HepG2 (cell line): Measurements from ENCODE around the gene P2RY6. TPM values are rescaled to one million over a fixed set of nuclear protein-coding genes. Genes with fewer than 3 reads are reported as not detected.

Source experiments
- ATAC-seq: fragments of 200-7000 bp; cut with Tn5 transposase; 3 replicates; pipeline ENCODE4 v1.9.1; 2020; ENCODE audit warnings: mild to moderate bottlenecking, moderate library complexity
- BruUV-seq: library from RNA; stranded (reverse); fragments of 400-500 nt; replicated peaks from 2 replicates; lab custom pipeline; 2021; lab: Mats Ljungman, UMichigan
- CTCF ChIA-PET: fragments of 300-600 bp; formaldehyde crosslinking; extraction: SDS; loops from one replicate; lab custom pipeline; 2021; ENCODE audit warnings: low total read pairs, inconsistent platforms, low intra/inter-chr PET ratio; lab: Yijun Ruan, JAX
- POLR2A ChIA-PET: fragments of 350-600 bp; sonication (Branson Sonifier 250); formaldehyde crosslinking; loops from one replicate; lab custom pipeline; 2020; ENCODE audit warnings: antibody characterized with exemption, inconsistent platforms; lab: Yijun Ruan, JAX
- DNase-seq: peaks from one replicate; pipeline ENCODE4 v3.0.0-alpha.2; 2015; ENCODE audit warnings: low spot score
- FAIRE-seq: peaks from 3 replicates; lab custom pipeline; 2011; peaks lifted over from hg19 to GRCh38; lab: Jason Lieb, UNC
- H2AFZ ChIP-seq: one replicate; pipeline ENCODE4 v1.6.1; 2011; ENCODE audit warnings: low read length, inconsistent platforms
- H3K27ac ChIP-seq: fragments of 300-600 bp; 3 replicates; pipeline ENCODE4 v1.8.0; 2011; ENCODE audit warnings: mixed run types, mild to moderate bottlenecking, mixed read lengths, low read length, inconsistent platforms; ENCODE audit not compliant: insufficient read depth; ENCODE audit errors: extremely low read length
- H3K27me3 ChIP-seq, 2 experiments: fragments of 200-600 bp in 1 of 2; 2 replicates in 1 of 2; 3 replicates in 1 of 2; pipeline versions ENCODE4 v1.6.0 to v1.8.0; 2011; ENCODE audit warnings: low read length in 2 of 2, mild to moderate bottlenecking in 2 of 2, moderate library complexity in 2 of 2, inconsistent platforms in 1 of 2; ENCODE audit not compliant: insufficient read depth in 2 of 2, control insufficient read depth in 1 of 2
- H3K36me3 ChIP-seq, 2 experiments: fragments of 200-600 bp in 1 of 2; replicated peaks in 1 of 2; 2 replicates in 1 of 2; 3 replicates in 1 of 2; pipeline versions ENCODE4 v1.5.1 to v1.8.0; 2011; ENCODE audit warnings: low read length in 2 of 2, inconsistent platforms in 1 of 2; ENCODE audit not compliant: insufficient read depth in 2 of 2, control insufficient read depth in 1 of 2
- H3K4me1 ChIP-seq: 2 replicates; pipeline ENCODE4 v1.5.1; 2012; ENCODE audit warnings: low read length, inconsistent platforms; ENCODE audit not compliant: insufficient read depth
- H3K4me2 ChIP-seq: 2 replicates; pipeline ENCODE4 v1.6.0; 2011; ENCODE audit warnings: low read depth, low read length, inconsistent platforms
- H3K4me3 ChIP-seq, 3 experiments: fragments of 200-600 bp in 1 of 3; sonication (generic), shearing (Covaris generic) in 1 of 3; replicated peaks in 1 of 3; 2 replicates each; pipeline ENCODE4 v1.5.1; 2011 to 2016; ENCODE audit warnings: low read length in 3 of 3, inconsistent platforms in 2 of 3, low read depth in 2 of 3, mild to moderate bottlenecking in 2 of 3, control low read depth in 1 of 3, mixed read lengths in 1 of 3; ENCODE audit not compliant: insufficient read depth in 1 of 3
- H3K79me2 ChIP-seq: one replicate; pipeline ENCODE4 v1.6.1; 2011; ENCODE audit warnings: low read length, inconsistent platforms; ENCODE audit not compliant: insufficient read depth
- H3K9ac ChIP-seq: 2 replicates; pipeline ENCODE4 v1.6.0; 2011; ENCODE audit warnings: mild to moderate bottlenecking, low read depth, low read length, inconsistent platforms; ENCODE audit not compliant: insufficient read depth
- H3K9me3 ChIP-seq: 2 replicates; pipeline ENCODE4 v1.5.1; 2012; ENCODE audit warnings: mild to moderate bottlenecking, low read length
- H4K20me1 ChIP-seq: 2 replicates; pipeline ENCODE4 v1.6.0; 2011; ENCODE audit warnings: inconsistent platforms, mild to moderate bottlenecking, low read length, moderate library complexity; ENCODE audit not compliant: insufficient read depth
- JUND ChIP-seq: sonication (generic); formaldehyde crosslinking; IDR thresholded peaks from 2 replicates; pipeline ENCODE4 v1.8.0; 2022; ENCODE audit warnings: mild to moderate bottlenecking, missing genetic modification reagents
- NFE2 ChIP-seq: sonication (generic); formaldehyde crosslinking; IDR thresholded peaks from 2 replicates; pipeline ENCODE4 v1.4.0; 2020; ENCODE audit warnings: missing genetic modification reagents
- PLSCR1 ChIP-seq: sonication (generic); formaldehyde crosslinking; IDR thresholded peaks from 2 replicates; pipeline ENCODE4 v1.5.0; 2020; ENCODE audit warnings: missing genetic modification reagents, mild to moderate bottlenecking, borderline replicate concordance
- SATB2 ChIP-seq: sonication (generic); formaldehyde crosslinking; IDR thresholded peaks from 2 replicates; pipeline ENCODE4 v1.5.0; 2020; ENCODE audit warnings: missing genetic modification reagents
- SOX13 ChIP-seq, 3 experiments: fragments of 450-650 bp in 1 of 3; sonication (generic) in 1 of 3; formaldehyde crosslinking in 1 of 3; IDR thresholded peaks in 2 of 3; conservative IDR thresholded peaks in 1 of 3; 2 replicates each; pipeline versions ENCODE4 v1.5.0 to v1.6.1; 2016 to 2020; ENCODE audit warnings: antibody characterized with exemption in 1 of 3, mild to moderate bottlenecking in 1 of 3, missing compliant biosample characterization in 1 of 3, missing genetic modification reagents in 1 of 3, moderate library complexity in 1 of 3
- SOX6 ChIP-seq, 2 experiments: fragments of 450-650 bp in 1 of 2; sonication (generic) in 1 of 2; formaldehyde crosslinking in 1 of 2; IDR thresholded peaks; 2 replicates each; pipeline versions ENCODE4 v1.4.0 to v1.6.1; 2017 to 2020; ENCODE audit warnings: antibody characterized with exemption in 1 of 2, mild to moderate bottlenecking in 1 of 2, missing genetic modification reagents in 1 of 2
- THYN1 ChIP-seq: sonication (generic); formaldehyde crosslinking; IDR thresholded peaks from 2 replicates; pipeline ENCODE4 v1.8.1; 2023; ENCODE audit warnings: low read depth, mild to moderate bottlenecking, moderate library complexity, missing genetic modification reagents, borderline replicate concordance
- ZBTB10 ChIP-seq: sonication (generic); formaldehyde crosslinking; IDR thresholded peaks from 2 replicates; pipeline ENCODE4 v1.4.0; 2020; ENCODE audit warnings: missing genetic modification reagents, borderline replicate concordance
- ZBTB21 ChIP-seq: sonication (generic); formaldehyde crosslinking; IDR thresholded peaks from 2 replicates; pipeline ENCODE4 v1.4.0; 2020; ENCODE audit warnings: missing genetic modification reagents
- ZBTB38 ChIP-seq: sonication (generic); formaldehyde crosslinking; IDR thresholded peaks from 2 replicates; pipeline ENCODE4 v1.5.1; 2020; ENCODE audit warnings: mild to moderate bottlenecking, missing genetic modification reagents
- ZNF101 ChIP-seq: sonication (generic); formaldehyde crosslinking; IDR thresholded peaks from 2 replicates; pipeline ENCODE4 v1.4.0; 2020; ENCODE audit warnings: mild to moderate bottlenecking, low read depth, missing genetic modification reagents, borderline replicate concordance
- ZNF136 ChIP-seq: sonication (generic); formaldehyde crosslinking; IDR thresholded peaks from 2 replicates; pipeline ENCODE4 v1.8.1; 2022; ENCODE audit warnings: low read depth, mild to moderate bottlenecking, moderate library complexity, missing genetic modification reagents
- ZNF180 ChIP-seq: sonication (generic); formaldehyde crosslinking; IDR thresholded peaks from 2 replicates; pipeline ENCODE4 v1.4.0; 2020; ENCODE audit warnings: low read depth, missing genetic modification reagents, borderline replicate concordance
- ZNF230 ChIP-seq: sonication (generic); formaldehyde crosslinking; IDR thresholded peaks from 2 replicates; pipeline ENCODE4 v1.4.0; 2020; ENCODE audit warnings: mild to moderate bottlenecking, missing genetic modification reagents
- ZNF414 ChIP-seq: sonication (generic); formaldehyde crosslinking; IDR thresholded peaks from 2 replicates; pipeline ENCODE4 v1.5.0; 2020; ENCODE audit warnings: missing genetic modification reagents
- ZNF768 ChIP-seq: sonication (generic); formaldehyde crosslinking; IDR thresholded peaks from 2 replicates; pipeline ENCODE4 v1.4.0; 2020; ENCODE audit warnings: missing genetic modification reagents
- ZNF816 ChIP-seq: sonication (generic); formaldehyde crosslinking; IDR thresholded peaks from 2 replicates; pipeline ENCODE4 v1.8.0; 2022; ENCODE audit warnings: missing genetic modification reagents, mild to moderate bottlenecking, borderline replicate concordance
- ZNF841 ChIP-seq: sonication (generic); formaldehyde crosslinking; IDR thresholded peaks from 2 replicates; pipeline ENCODE4 v1.8.1; 2023; ENCODE audit warnings: missing genetic modification reagents, borderline replicate concordance
- WGBS: methylation state at CpG from one replicate; pipeline ENCODE4 v1.1.6; 2017; ENCODE audit warnings: low lambda C conversion rate; 5-methylcytosine and 5-hydroxymethylcytosine counted together
- in situ Hi-C: cut with HindIII; loops from 2 replicates; pipeline ENCODE4 v1.10.0; 2017; ENCODE audit warnings: low pct_unique_long_range_greater_than_20kb; ENCODE audit not compliant: extremely low pct_ligation_motif_present
- intact Hi-C: fragments of 100-400 bp; cut with micrococcal nuclease; formaldehyde crosslinking; loops from one replicate; pipeline ENCODE4 v1.10.0; 2022; ENCODE audit not compliant: unreplicated experiment
- polyA plus RNA-seq, 8 experiments: library from polyadenylated mRNA; depleted of rRNA in 3 of 8; stranded (reverse) in 7 of 8; unstranded in 1 of 8; fragments of >200 nt; fragmentation: Illumina TruSeq in 4 of 8; extraction: Trizol in 4 of 8; gene quantifications; 2 replicates each; pipeline versions ENCODE4 v1.2.1 to v1.2.3, GENCODE V29; 2011 to 2016; ENCODE audit warnings: low read depth in 4 of 8, missing spikeins in 1 of 8, mixed read lengths in 1 of 8; ENCODE audit not compliant: insufficient read depth in 1 of 8
- total RNA-seq, 5 experiments: library from RNA; depleted of rRNA; stranded (reverse); fragments of >200 nt; fragmentation: Illumina TruSeq; extraction: Trizol; gene quantifications; 2 replicates each; pipeline ENCODE4 v1.2.3, GENCODE V29; 2016; ENCODE audit warnings: low read depth in 1 of 5

Gene P2RY6
- total and polyA plus RNA-seq, 2 of the 13 experiments (the other 11 are each of a cell fraction or from before 2014, with no cell fraction given), result 0.09 to 0.29 TPM

GRCh38 chr11:73233692-73234470 is 38.3 kb upstream of the P2RY6 start:
- WGBS, result 77% methylated on average over 17 of the region's 23 CpGs
- Histone ChIP-seq H3K79me2 (no peaks in the 10 kb centered on the region), H3K9ac (no peak overlapping the region), H3K27ac (no peak overlapping the region), H3K4me3 (no peak overlapping the region), H3K4me1 (peaks cover 40% of the 10 kb centered on the region), H3K27me3 (peaks cover 0 to 4% of the 10 kb centered on the region in 2 experiments; a peak in 1 of 5 replicates), H3K9me3 (no peaks in the 10 kb centered on the region), H3K4me2 (no peak overlapping the region), H4K20me1 (no peaks in the 10 kb centered on the region), H2AFZ (no peak overlapping the region), H3K36me3 (no peaks in the 10 kb centered on the region)
- DNase-seq (no peak), FAIRE-seq (peak; percentile 4), ATAC-seq (no peak)
- no TSS peak for BruUV-seq
- TF ChIP-seq SOX13 (IDR thresholded peaks at IDR 0.05) (no peak), SOX13 (CRISPR knock-in tag; conservative IDR thresholded peaks at IDR 0.05 in 1 of 2, IDR thresholded peaks at IDR 0.05 in 1 of 2) (peak in 1 of 2 experiments; percentile 48; a peak in 2 of 4 replicates), NFE2 (no peak), ZBTB38 (CRISPR knock-in tag) (0 out of 2 replicates have a peak, but pooled peaks have one; percentile 20), ZNF841 (CRISPR knock-in tag) (no peak), ZNF180 (CRISPR knock-in tag) (no peak), ZNF768 (CRISPR knock-in tag) (no peak), JUND (no peak), ZBTB21 (CRISPR knock-in tag) (no peak), ZNF816 (CRISPR knock-in tag) (no peak), ZNF136 (no peak), SOX6 (IDR thresholded peaks at IDR 0.05) (no peak), SOX6 (CRISPR knock-in tag; IDR thresholded peaks at IDR 0.05) (peak; percentile 21; the same call in 1 of the 2 replicates), PLSCR1 (no peak), ZNF414 (CRISPR knock-in tag) (no peak), THYN1 (no peak), ZNF101 (CRISPR knock-in tag) (no peak), ZBTB10 (0 out of 2 replicates have a peak, but pooled peaks have one; percentile 63), SATB2 (CRISPR knock-in tag) (no peak), ZNF230 (CRISPR knock-in tag) (no peak)
- POLR2A ChIA-PET, result interaction anchor here (0.8 kb wide), 1 partner anchor 9 kb away, joined by 3 read pairs; no protein-coding TSS in a partner anchor
- intact Hi-C loops, result no loop called here
- CTCF ChIA-PET, result no interaction called here
- in situ Hi-C loops, result no loop called here
